GM12891 (cell line): ENCODE results near the gene POU6F2.

ENCODE experiments used
- PAX5 ChIP-seq: IDR thresholded peaks from 2 replicates; pipeline ENCODE4 v1.6.1; 2011; ENCODE audit warnings: low read length, moderate library complexity, mild to moderate bottlenecking; ENCODE audit not compliant: insufficient read depth, severe bottlenecking
- POLR2A ChIP-seq: IDR thresholded peaks from 2 replicates; pipeline ENCODE4 v1.6.1; 2011; ENCODE audit warnings: low read depth, low read length, control low read depth
- POLR2AphosphoS5 ChIP-seq: IDR thresholded peaks from 2 replicates; pipeline ENCODE4 v1.6.1; 2011; ENCODE audit warnings: low read depth, low read length, control low read depth
- POU2F2 ChIP-seq: IDR thresholded peaks from 2 replicates; pipeline ENCODE4 v1.6.1; 2011; ENCODE audit warnings: low read depth, mild to moderate bottlenecking, control low read depth, low read length, moderate library complexity
- SPI1 ChIP-seq: IDR thresholded peaks from 2 replicates; pipeline ENCODE4 v1.6.1; 2011; ENCODE audit warnings: low read depth, low read length, control low read depth
- TAF1 ChIP-seq: IDR thresholded peaks from 2 replicates; pipeline ENCODE4 v1.6.1; 2011; ENCODE audit warnings: low read depth, low read length, control low read depth

GRCh38 chr7:39125846-39126245 is 148.1 kb downstream of the POU6F2 start:
- TF ChIP-seq POLR2A (no peak), SPI1 (no peak), POLR2AphosphoS5 (no peak), TAF1 (no peak), PAX5 (no peak), POU2F2 (no peak)
